H1 (cell line): ENCODE data around the gene PPP1R9A.

Source experiments
- CHD2 ChIP-seq: IDR thresholded peaks from 2 replicates; pipeline ENCODE4 v1.6.1; 2012; ENCODE audit warnings: low read length, improper control_type of control experiment
- RAD21 ChIP-seq, 2 experiments: IDR thresholded peaks in 1 of 2; conservative IDR thresholded peaks in 1 of 2; 2 replicates each; pipeline ENCODE4 v1.6.1; 2011; ENCODE audit warnings: low read depth in 2 of 2, low read length in 2 of 2, improper control_type of control experiment in 1 of 2, inconsistent platforms in 1 of 2, mild to moderate bottlenecking in 1 of 2, moderate library complexity in 1 of 2
- RXRA ChIP-seq: IDR thresholded peaks from 2 replicates; pipeline ENCODE4 v1.6.1; 2011; ENCODE audit warnings: low read depth, mild to moderate bottlenecking, low read length, moderate library complexity; ENCODE audit not compliant: insufficient read depth
- SP2 ChIP-seq: IDR thresholded peaks from 2 replicates; pipeline ENCODE4 v1.6.1; 2012; ENCODE audit warnings: mild to moderate bottlenecking, low read length, inconsistent platforms
- TF ChIP-seq, protein P1 (sequence below), 3 experiments: IDR thresholded peaks; 1 replicate in 2 of 3; 2 replicates in 1 of 3; pipeline versions ENCODE4 v1.5.1 to v1.6.1; 2011; ENCODE audit warnings: low read length in 3 of 3, mild to moderate bottlenecking in 3 of 3, inconsistent platforms in 2 of 3, low read depth in 1 of 3, moderate library complexity in 1 of 3; ENCODE audit not compliant: insufficient read depth in 1 of 3; ENCODE audit errors: control extremely low read depth in 1 of 3
- TF ChIP-seq, protein P2 (sequence below): IDR thresholded peaks from 2 replicates; pipeline ENCODE4 v1.6.1; 2011; ENCODE audit warnings: low read depth, mild to moderate bottlenecking, low read length; ENCODE audit not compliant: insufficient read depth

DNA sequence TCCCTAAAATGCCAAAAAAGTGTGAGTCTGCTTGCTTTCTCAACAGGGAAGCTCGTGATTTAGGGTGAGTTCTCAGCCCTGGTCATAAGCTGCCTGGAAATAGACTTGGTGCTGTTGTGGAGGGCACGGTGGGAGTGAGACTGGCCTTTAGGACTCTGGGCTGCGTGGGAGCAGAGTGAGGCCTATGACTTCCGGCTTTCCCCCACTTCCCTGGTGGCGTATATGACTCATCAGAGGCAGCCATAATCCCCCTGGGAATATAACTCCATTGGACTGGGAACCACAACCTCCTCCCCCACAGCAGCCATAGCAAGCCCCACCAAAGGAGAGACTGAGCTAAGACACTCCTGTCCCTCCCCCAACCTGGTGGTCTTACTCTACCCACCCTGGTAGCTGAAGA is 321.9 kb downstream of the PPP1R9A start:
- TF ChIP-seq RAD21 (IDR thresholded peaks at IDR 0.05 in 1 of 2, conservative IDR thresholded peaks at IDR 0.05 in 1 of 2; ENCODE audit: low read depth in 2 of 2, low read length in 2 of 2) (no peak), SP2 (no peak), RXRA (no peak), CHD2 (no peak)
- TF ChIP-seq, protein P1, sequence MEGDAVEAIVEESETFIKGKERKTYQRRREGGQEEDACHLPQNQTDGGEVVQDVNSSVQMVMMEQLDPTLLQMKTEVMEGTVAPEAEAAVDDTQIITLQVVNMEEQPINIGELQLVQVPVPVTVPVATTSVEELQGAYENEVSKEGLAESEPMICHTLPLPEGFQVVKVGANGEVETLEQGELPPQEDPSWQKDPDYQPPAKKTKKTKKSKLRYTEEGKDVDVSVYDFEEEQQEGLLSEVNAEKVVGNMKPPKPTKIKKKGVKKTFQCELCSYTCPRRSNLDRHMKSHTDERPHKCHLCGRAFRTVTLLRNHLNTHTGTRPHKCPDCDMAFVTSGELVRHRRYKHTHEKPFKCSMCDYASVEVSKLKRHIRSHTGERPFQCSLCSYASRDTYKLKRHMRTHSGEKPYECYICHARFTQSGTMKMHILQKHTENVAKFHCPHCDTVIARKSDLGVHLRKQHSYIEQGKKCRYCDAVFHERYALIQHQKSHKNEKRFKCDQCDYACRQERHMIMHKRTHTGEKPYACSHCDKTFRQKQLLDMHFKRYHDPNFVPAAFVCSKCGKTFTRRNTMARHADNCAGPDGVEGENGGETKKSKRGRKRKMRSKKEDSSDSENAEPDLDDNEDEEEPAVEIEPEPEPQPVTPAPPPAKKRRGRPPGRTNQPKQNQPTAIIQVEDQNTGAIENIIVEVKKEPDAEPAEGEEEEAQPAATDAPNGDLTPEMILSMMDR (IDR thresholded peaks at IDR 0.05; ENCODE audit: control extremely low read depth in 1 of 3, insufficient read depth in 1 of 3, low read depth in 1 of 3, low read length in 3 of 3): no peak
- TF ChIP-seq, protein P2, sequence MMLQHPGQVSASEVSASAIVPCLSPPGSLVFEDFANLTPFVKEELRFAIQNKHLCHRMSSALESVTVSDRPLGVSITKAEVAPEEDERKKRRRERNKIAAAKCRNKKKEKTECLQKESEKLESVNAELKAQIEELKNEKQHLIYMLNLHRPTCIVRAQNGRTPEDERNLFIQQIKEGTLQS: no peak
